A549 (cell line): ENCODE data around the gene ADGRD1. TPM values are rescaled to one million over a fixed set of nuclear protein-coding genes. Genes with fewer than 3 reads are reported as not detected.

Experiments used
- ATAC-seq, 2 experiments: fragments of 200-7000 bp in 1 of 2; fragments of >200 bp in 1 of 2; cut with Nextera tagmentation in 1 of 2; cut with Tn5 transposase in 1 of 2; 3 replicates each; pipeline versions ENCODE4 v1.8.0 to v1.9.1; 2018 to 2020; ENCODE audit warnings: mild to moderate bottlenecking in 1 of 2, moderate library complexity in 1 of 2
- CTCF ChIA-PET: fragments of 300-600 bp; sonication (Branson Sonifier 250); formaldehyde crosslinking; extraction: SDS; loops from one replicate; lab custom pipeline; 2021; ENCODE audit warnings: antibody characterized with exemption, inconsistent platforms; lab: Yijun Ruan, JAX
- POLR2A ChIA-PET: fragments of 350-600 bp; formaldehyde crosslinking; extraction: SDS; loops from one replicate; lab custom pipeline; 2021; ENCODE audit warnings: antibody characterized with exemption, inconsistent platforms; lab: Yijun Ruan, JAX
- DNase-seq, 2 experiments: peaks; one replicate each; pipeline versions ENCODE4 v3.0.0 to v3.0.0-alpha.2; 2011 to 2016; ENCODE audit warnings: low read depth in 1 of 2, low spot score in 1 of 2
- FAIRE-seq: peaks from 2 replicates; lab custom pipeline; 2011; peaks lifted over from hg19 to GRCh38; lab: Jason Lieb, UNC
- H3K27ac ChIP-seq, 2 experiments: fragments of >200 bp; sonication (Bioruptor Twin); formaldehyde crosslinking; 3 replicates each; pipeline ENCODE4 v1.5.1; 2016 to 2017
- H3K4me1 ChIP-seq: fragments of >200 bp; sonication (Bioruptor Twin); formaldehyde crosslinking; 3 replicates; pipeline ENCODE4 v1.6.1; 2016
- H3K4me2 ChIP-seq: fragments of >200 bp; sonication (Bioruptor Twin); formaldehyde crosslinking; 3 replicates; pipeline ENCODE4 v1.6.1; 2016
- H3K4me3 ChIP-seq: fragments of >200 bp; sonication (Bioruptor Twin); formaldehyde crosslinking; 3 replicates; pipeline ENCODE4 v1.5.1; 2016
- H3K9me3 ChIP-seq: fragments of >200 bp; sonication (Bioruptor Twin); formaldehyde crosslinking; 3 replicates; pipeline ENCODE4 v1.6.1; 2016
- ATOH8 ChIP-seq: fragments of 250-450 bp; sonication (Bioruptor Pico); IDR thresholded peaks from 2 replicates; pipeline ENCODE4 v1.5.0; 2020; ENCODE audit warnings: low read depth, mild to moderate bottlenecking, moderate library complexity
- CBX2 ChIP-seq: fragments of 200-600 bp; sonication (generic); IDR thresholded peaks from 2 replicates; pipeline ENCODE4 v1.6.1; 2016; ENCODE audit warnings: low read depth, mild to moderate bottlenecking, borderline replicate concordance
- CBX8 ChIP-seq: fragments of 200-600 bp; sonication (generic); IDR thresholded peaks from 2 replicates; pipeline ENCODE4 v1.6.1; 2016
- FOSB ChIP-seq: fragments of 250-450 bp; sonication (Bioruptor Pico); IDR thresholded peaks from 2 replicates; pipeline ENCODE4 v1.5.0; 2020; ENCODE audit warnings: mild to moderate bottlenecking, moderate library complexity
- FOSL2 ChIP-seq, 2 experiments: fragments of 450-650 bp in 1 of 2; fragments of >200 bp in 1 of 2; sonication (Bioruptor Twin) in 1 of 2; formaldehyde crosslinking; IDR thresholded peaks; 2 replicates each; pipeline versions ENCODE4 v1.5.0 to v1.6.1; 2016 to 2020; ENCODE audit warnings: mild to moderate bottlenecking in 1 of 2, moderate library complexity in 1 of 2
- FOXS1 ChIP-seq: fragments of 250-450 bp; sonication (Bioruptor Pico); IDR thresholded peaks from 2 replicates; pipeline ENCODE4 v1.5.0; 2020; ENCODE audit warnings: mild to moderate bottlenecking, moderate library complexity
- GATA3 ChIP-seq: IDR thresholded peaks from 2 replicates; pipeline ENCODE4 v1.6.1; 2012; ENCODE audit warnings: borderline replicate concordance
- HDAC2 ChIP-seq: fragments of 200-600 bp; sonication (generic); IDR thresholded peaks from 2 replicates; pipeline ENCODE4 v1.6.1; 2016
- JUNB ChIP-seq: fragments of >200 bp; sonication (Bioruptor Twin); formaldehyde crosslinking; IDR thresholded peaks from 2 replicates; pipeline ENCODE4 v1.6.1; 2016
- KDM1A ChIP-seq: fragments of 200-600 bp; sonication (generic); IDR thresholded peaks from 2 replicates; pipeline ENCODE4 v1.6.1; 2016; ENCODE audit warnings: low read depth, mild to moderate bottlenecking
- MAZ ChIP-seq: fragments of 150-350 bp; IDR thresholded peaks from 2 replicates; pipeline ENCODE4 v1.6.1; 2014; ENCODE audit warnings: antibody characterized with exemption, low read depth, low read length, borderline replicate concordance
- NPAS2 ChIP-seq: fragments of 250-450 bp; sonication (Bioruptor Pico); IDR thresholded peaks from 2 replicates; pipeline ENCODE4 v1.8.0; 2022; ENCODE audit warnings: mild to moderate bottlenecking, moderate library complexity, borderline replicate concordance
- PBX3 ChIP-seq: IDR thresholded peaks from 2 replicates; pipeline ENCODE4 v1.6.1; 2012
- PHF8 ChIP-seq: fragments of 200-600 bp; sonication (generic); IDR thresholded peaks from 2 replicates; pipeline ENCODE4 v1.6.1; 2016; ENCODE audit warnings: low read depth, mild to moderate bottlenecking, antibody characterized with exemption, moderate library complexity, borderline replicate concordance
- POLR2A ChIP-seq: IDR thresholded peaks from 2 replicates; pipeline ENCODE4 v1.6.1; 2012; ENCODE audit warnings: mild to moderate bottlenecking, low read length
- RAD21 ChIP-seq, 2 experiments: fragments of >200 bp in 1 of 2; sonication (Bioruptor Twin) in 1 of 2; formaldehyde crosslinking in 1 of 2; IDR thresholded peaks in 1 of 2; conservative IDR thresholded peaks in 1 of 2; 2 replicates in 1 of 2; 3 replicates in 1 of 2; pipeline ENCODE4 v1.6.1; 2012 to 2018; ENCODE audit warnings: inconsistent platforms in 1 of 2
- RCOR1 ChIP-seq: fragments of 150-350 bp; IDR thresholded peaks from 2 replicates; pipeline ENCODE4 v1.6.1; 2014; ENCODE audit warnings: antibody characterized with exemption, low read length, low read depth
- RFX5 ChIP-seq: fragments of 450-650 bp; IDR thresholded peaks from 2 replicates; pipeline ENCODE4 v1.7.1; 2014; ENCODE audit warnings: antibody characterized with exemption, mild to moderate bottlenecking, moderate library complexity
- RNF2 ChIP-seq: fragments of 200-600 bp; sonication (generic); IDR thresholded peaks from 2 replicates; pipeline ENCODE4 v1.6.1; 2016; ENCODE audit warnings: low read depth, mild to moderate bottlenecking, antibody characterized with exemption, moderate library complexity, borderline replicate concordance
- SREBF2 ChIP-seq: fragments of 450-650 bp; IDR thresholded peaks from 2 replicates; pipeline ENCODE4 v1.6.1; 2014; ENCODE audit warnings: mild to moderate bottlenecking, moderate library complexity
- TFCP2L1 ChIP-seq: fragments of 250-450 bp; sonication (Bioruptor Pico); IDR thresholded peaks from 2 replicates; pipeline ENCODE4 v1.5.0; 2021; ENCODE audit warnings: mild to moderate bottlenecking
- WGBS: methylation state at CpG from one replicate; pipeline ENCODE4 v1.1.6; 2017; ENCODE audit errors: missing lambda C conversion rate; 5-methylcytosine and 5-hydroxymethylcytosine counted together
- polyA plus RNA-seq, 4 experiments: library from polyadenylated mRNA; depleted of rRNA in 3 of 4; stranded (reverse); fragments of >200 nt; fragmentation: RNase III in 1 of 4; extraction: RNeasy Plus Mini Kit Qiagen cat#74134 plus additional on column Dnase treatment in 1 of 4; gene quantifications; 2 replicates in 3 of 4; 3 replicates in 1 of 4; pipeline ENCODE4 v1.2.3, GENCODE V29; 2011 to 2017

The ADGRD1 gene
- polyA plus RNA-seq, 2 of the 4 experiments (the other 2 are of a cell fraction) = 0.36 to 1.5 TPM

- Histone ChIP-seq H3K4me1 (no peaks in the 10 kb centered on the region), H3K9me3 (no peaks in the 10 kb centered on the region), H3K27ac (no peak overlapping the region), H3K4me2 (no peak overlapping the region), H3K4me3 (no peak overlapping the region)
- FAIRE-seq (no peak), DNase-seq (no peak), ATAC-seq (no peak)
- ChIA-PET POLR2A (no interaction called here), CTCF (no interaction called here)
- 29% methylated on average over 9 of the region's 9 CpGs for WGBS
- TF ChIP-seq KDM1A = no peak
- TF ChIP-seq RCOR1 = no peak
- no peak for TF ChIP-seq POLR2A
- no peak for TF ChIP-seq RNF2
- TF ChIP-seq ATOH8 (CRISPR knock-in tag) = no peak
- TF ChIP-seq CBX2 = no peak
- TF ChIP-seq FOSL2 (IDR thresholded peaks at IDR 0.05) = no peak
- no peak for TF ChIP-seq FOSL2 (CRISPR knock-in tag; IDR thresholded peaks at IDR 0.05)
- no peak for TF ChIP-seq RAD21 (conservative IDR thresholded peaks at IDR 0.05 in 1 of 2, IDR thresholded peaks at IDR 0.05 in 1 of 2)
- TF ChIP-seq GATA3 = no peak
- no peak for TF ChIP-seq TFCP2L1 (CRISPR knock-in tag)
- TF ChIP-seq NPAS2 (CRISPR knock-in tag) = no peak
- TF ChIP-seq FOXS1 = no peak
- no peak for TF ChIP-seq FOSB (CRISPR knock-in tag)
- no peak for TF ChIP-seq JUNB
- TF ChIP-seq PHF8 = no peak
- TF ChIP-seq RFX5 = no peak
- no peak for TF ChIP-seq CBX8
Measured at GRCh38 chr12:131055093-131055465, 101.4 kb downstream of the ADGRD1 start.

GRCh38 chr12:131055596-131056233 lies 102.0 kb downstream of the ADGRD1 start:
- DNase-seq = no peak
- ChIA-PET POLR2A (no interaction called here), CTCF (no interaction called here)
- H3K4me1 ChIP-seq = no peaks in the 10 kb centered on the region
- ATAC-seq = no peak
- FAIRE-seq = no peak
- no peak for TF ChIP-seq FOXS1
- no peak for TF ChIP-seq HDAC2
- TF ChIP-seq, all 56 proteins: peak for 0
- Histone ChIP-seq H3K27ac (no peak overlapping the region), H3K4me2 (no peak overlapping the region), H3K9me3 (no peaks in the 10 kb centered on the region), H3K4me3 (no peak overlapping the region)
- 37% methylated on average over 7 of the region's 7 CpGs for WGBS

- no peak for DNase-seq
- H3K4me1 ChIP-seq = no peaks in the 10 kb centered on the region
- FAIRE-seq = no peak
- TF ChIP-seq SREBF2 = no peak
- no peak for TF ChIP-seq PHF8
- TF ChIP-seq MAZ = no peak
- no peak for TF ChIP-seq PBX3
- no peak for TF ChIP-seq FOXS1
- H3K4me3 ChIP-seq = no peak overlapping the region
- ChIA-PET POLR2A (no interaction called here), CTCF (no interaction called here)
- H3K9me3 ChIP-seq = no peaks in the 10 kb centered on the region
- no peak overlapping the region for H3K27ac ChIP-seq
- no peak for ATAC-seq
- no peak overlapping the region for H3K4me2 ChIP-seq
- WGBS = 41% methylated on average over 10 of the region's 10 CpGs
Measured at GRCh38 chr12:131056626-131057025, 102.9 kb downstream of the ADGRD1 start.
